Measurements from ENCODE around the gene FAM174A. TPM values are rescaled to one million over a fixed set of nuclear protein-coding genes. Genes with fewer than 3 reads are reported as not detected.

FAM174A gene
- total and polyA plus RNA-seq, 9 of the 15 experiments (the other 6 are each of a cell fraction or from before 2014, with no cell fraction given): 0.14 to 2.9 (median 1.2) TPM

- peak; percentile 70; the same call in 1 of the 2 replicates for TF ChIP-seq ZBTB2 (IDR thresholded peaks at IDR 0.05)
- peak; percentile 90 to 92 for TF ChIP-seq NRF1 (conservative IDR thresholded peaks at IDR 0.05 in 1 of 2, IDR thresholded peaks at IDR 0.05 in 1 of 2)
- TF ChIP-seq BHLHE40 (IDR thresholded peaks at IDR 0.05; ENCODE audit: low read length): 0 out of 2 replicates have a peak, but pooled peaks have one; percentile 23
- no peak for TF ChIP-seq PHB2 (IDR thresholded peaks at IDR 0.05; ENCODE audit: low read depth)
- TF ChIP-seq SAP30 (IDR thresholded peaks at IDR 0.05; ENCODE audit: borderline replicate concordance, insufficient read depth, low read depth, low read length, poor library complexity, severe bottlenecking): peak; percentile 95
- TF ChIP-seq CC2D1A (IDR thresholded peaks at IDR 0.05): no peak
- TF ChIP-seq NKRF (IDR thresholded peaks at IDR 0.05; ENCODE audit: borderline replicate concordance): peak; percentile 84
- no peak for TF ChIP-seq E2F6 (IDR thresholded peaks at IDR 0.05; ENCODE audit: borderline replicate concordance in 1 of 2, extremely low read depth in 1 of 2, insufficient read depth in 1 of 2, insufficient read length in 1 of 2, low read depth in 1 of 2, low read length in 1 of 2, poor library complexity in 1 of 2, severe bottlenecking in 1 of 2)
- peak; percentile 93 for TF ChIP-seq ATF7 (IDR thresholded peaks at IDR 0.05)
- TF ChIP-seq POLR3G (IDR thresholded peaks at IDR 0.05; ENCODE audit: extremely low read depth, insufficient read length, insufficient replicate concordance): no peak
- TF ChIP-seq ETV5 (CRISPR knock-in tag; IDR thresholded peaks at IDR 0.05; ENCODE audit: low read depth): peak; percentile 27; the same call in 1 of the 2 replicates
- TF ChIP-seq FOXK2 (conservative IDR thresholded peaks at IDR 0.05 in 1 of 2, IDR thresholded peaks at IDR 0.05 in 1 of 2; ENCODE audit: low read depth in 2 of 2): 0 out of 4 replicates have a peak, but pooled peaks of 1 of the 2 experiments have one; percentile 23
- TF ChIP-seq JUND (IDR thresholded peaks at IDR 0.05; ENCODE audit: borderline replicate concordance, low read depth, low read length): peak; percentile 50; the same call in 1 of the 2 replicates
- TF ChIP-seq JUND (tag; IDR thresholded peaks at IDR 0.05; ENCODE audit: borderline replicate concordance, low read depth, low read length): peak; percentile 58; the same call in 1 of the 3 replicates
- 0 out of 2 replicates have a peak, but pooled peaks have one; percentile 22 for TF ChIP-seq CREB3L1 (IDR thresholded peaks at IDR 0.05; ENCODE audit: borderline replicate concordance, low read depth)
Measured at GRCh38 chr5:100535060-100536005, at the start of gene FAM174A (continued).
